ENCODE data around the gene MFRP.

DNA sequence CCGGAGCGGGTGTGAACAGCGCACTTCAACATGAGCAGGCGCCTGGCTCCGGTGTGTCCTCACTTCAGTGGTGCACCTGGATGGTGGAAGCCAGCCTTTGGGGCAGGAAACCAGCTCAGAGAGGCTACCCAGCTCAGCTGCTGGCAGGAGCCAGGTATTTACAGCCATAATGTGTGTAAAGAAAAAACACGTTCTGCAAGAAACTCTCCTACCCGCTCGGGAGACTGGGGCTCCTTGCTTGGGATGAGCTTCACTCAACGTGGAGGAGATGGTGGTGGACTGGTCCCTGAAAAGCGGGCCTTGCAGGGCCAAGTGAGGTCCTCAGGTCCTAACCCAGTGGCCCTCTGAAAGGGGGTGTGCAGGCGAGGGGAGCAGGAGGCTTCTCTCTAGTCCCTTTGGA, 37.1 kb downstream of the MFRP start:
- TF ChIP-seq, protein P1, sequence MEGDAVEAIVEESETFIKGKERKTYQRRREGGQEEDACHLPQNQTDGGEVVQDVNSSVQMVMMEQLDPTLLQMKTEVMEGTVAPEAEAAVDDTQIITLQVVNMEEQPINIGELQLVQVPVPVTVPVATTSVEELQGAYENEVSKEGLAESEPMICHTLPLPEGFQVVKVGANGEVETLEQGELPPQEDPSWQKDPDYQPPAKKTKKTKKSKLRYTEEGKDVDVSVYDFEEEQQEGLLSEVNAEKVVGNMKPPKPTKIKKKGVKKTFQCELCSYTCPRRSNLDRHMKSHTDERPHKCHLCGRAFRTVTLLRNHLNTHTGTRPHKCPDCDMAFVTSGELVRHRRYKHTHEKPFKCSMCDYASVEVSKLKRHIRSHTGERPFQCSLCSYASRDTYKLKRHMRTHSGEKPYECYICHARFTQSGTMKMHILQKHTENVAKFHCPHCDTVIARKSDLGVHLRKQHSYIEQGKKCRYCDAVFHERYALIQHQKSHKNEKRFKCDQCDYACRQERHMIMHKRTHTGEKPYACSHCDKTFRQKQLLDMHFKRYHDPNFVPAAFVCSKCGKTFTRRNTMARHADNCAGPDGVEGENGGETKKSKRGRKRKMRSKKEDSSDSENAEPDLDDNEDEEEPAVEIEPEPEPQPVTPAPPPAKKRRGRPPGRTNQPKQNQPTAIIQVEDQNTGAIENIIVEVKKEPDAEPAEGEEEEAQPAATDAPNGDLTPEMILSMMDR (IDR thresholded peaks at IDR 0.05): no peak
- TF ChIP-seq POLR2A (IDR thresholded peaks at IDR 0.05): no peak
